Measurements from ENCODE around the gene CDRT4. TPM values are rescaled to one million over a fixed set of nuclear protein-coding genes. Genes with fewer than 3 reads are reported as not detected.

Gene CDRT4
- polyA plus RNA-seq, 1 experiment = 4.1 TPM

GRCh38 chr17:15485045-15485444, 17.6 kb upstream of the CDRT4 start:
- ChIA-PET CTCF (interaction anchor here (3.5 kb wide), 1 partner anchor 18 kb away, joined by 15 read pairs; no protein-coding TSS in a partner anchor), POLR2A (no interaction called here)
- TF ChIP-seq, protein P1, sequence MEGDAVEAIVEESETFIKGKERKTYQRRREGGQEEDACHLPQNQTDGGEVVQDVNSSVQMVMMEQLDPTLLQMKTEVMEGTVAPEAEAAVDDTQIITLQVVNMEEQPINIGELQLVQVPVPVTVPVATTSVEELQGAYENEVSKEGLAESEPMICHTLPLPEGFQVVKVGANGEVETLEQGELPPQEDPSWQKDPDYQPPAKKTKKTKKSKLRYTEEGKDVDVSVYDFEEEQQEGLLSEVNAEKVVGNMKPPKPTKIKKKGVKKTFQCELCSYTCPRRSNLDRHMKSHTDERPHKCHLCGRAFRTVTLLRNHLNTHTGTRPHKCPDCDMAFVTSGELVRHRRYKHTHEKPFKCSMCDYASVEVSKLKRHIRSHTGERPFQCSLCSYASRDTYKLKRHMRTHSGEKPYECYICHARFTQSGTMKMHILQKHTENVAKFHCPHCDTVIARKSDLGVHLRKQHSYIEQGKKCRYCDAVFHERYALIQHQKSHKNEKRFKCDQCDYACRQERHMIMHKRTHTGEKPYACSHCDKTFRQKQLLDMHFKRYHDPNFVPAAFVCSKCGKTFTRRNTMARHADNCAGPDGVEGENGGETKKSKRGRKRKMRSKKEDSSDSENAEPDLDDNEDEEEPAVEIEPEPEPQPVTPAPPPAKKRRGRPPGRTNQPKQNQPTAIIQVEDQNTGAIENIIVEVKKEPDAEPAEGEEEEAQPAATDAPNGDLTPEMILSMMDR (IDR thresholded peaks at IDR 0.05; ENCODE audit: low read depth, low read length) = no peak

GRCh38 chr17:15483431-15483830, 16.0 kb upstream of the CDRT4 start:
- TF ChIP-seq, protein P1 (IDR thresholded peaks at IDR 0.05; ENCODE audit: low read depth, low read length) = no peak
- no peak overlapping the region for H3K4me3 ChIP-seq (ENCODE audit: low read depth, low read length)
- H3K27ac ChIP-seq (ENCODE audit: low read depth, low read length) = no peak overlapping the region
- H3K9me3 ChIP-seq (ENCODE audit: control insufficient read depth, insufficient read depth, low read length) = no peaks in the 10 kb centered on the region
- CTCF ChIA-PET = interaction anchor here (3.5 kb wide), 1 partner anchor 20 kb away, joined by 15 read pairs; no protein-coding TSS in a partner anchor
- POLR2A ChIA-PET = no interaction called here
- DNase-seq (ENCODE audit: low read depth, low spot score) = no peak
- no peaks in the 10 kb centered on the region for H3K27me3 ChIP-seq (ENCODE audit: control insufficient read depth, insufficient read depth, low read length)

More at GRCh38 chr17:15485045-15485444, 17.6 kb upstream of the CDRT4 start:
- Histone ChIP-seq H3K27me3 (ENCODE audit: control insufficient read depth, insufficient read depth, low read length) (no peaks in the 10 kb centered on the region), H3K4me3 (ENCODE audit: low read depth, low read length) (no peak overlapping the region), H3K27ac (ENCODE audit: low read depth, low read length) (no peak overlapping the region), H3K9me3 (ENCODE audit: control insufficient read depth, insufficient read depth, low read length) (no peaks in the 10 kb centered on the region)
- no peak for DNase-seq (ENCODE audit: low read depth, low spot score)

GRCh38 chr17:15482476-15482875, 15.1 kb upstream of the CDRT4 start:
- no peak overlapping the region for H3K27ac ChIP-seq (ENCODE audit: low read depth, low read length)
- ChIA-PET POLR2A (no interaction called here), CTCF (interaction anchor here (3.5 kb wide), 1 partner anchor 21 kb away, joined by 15 read pairs; no protein-coding TSS in a partner anchor)
- TF ChIP-seq, protein P1 (IDR thresholded peaks at IDR 0.05; ENCODE audit: low read depth, low read length) = no peak
- H3K4me3 ChIP-seq (ENCODE audit: low read depth, low read length) = no peak overlapping the region
- DNase-seq (ENCODE audit: low read depth, low spot score) = no peak
- H3K27me3 ChIP-seq (ENCODE audit: control insufficient read depth, insufficient read depth, low read length) = no peaks in the 10 kb centered on the region
- H3K9me3 ChIP-seq (ENCODE audit: control insufficient read depth, insufficient read depth, low read length) = no peaks in the 10 kb centered on the region

GRCh38 chr17:15481481-15481880, 14.1 kb upstream of the CDRT4 start:
- no peaks in the 10 kb centered on the region for H3K9me3 ChIP-seq (ENCODE audit: control insufficient read depth, insufficient read depth, low read length)
- DNase-seq (ENCODE audit: low read depth, low spot score) = no peak
- no peak overlapping the region for H3K4me3 ChIP-seq (ENCODE audit: low read depth, low read length)
- H3K27ac ChIP-seq (ENCODE audit: low read depth, low read length) = no peak overlapping the region
- no peaks in the 10 kb centered on the region for H3K27me3 ChIP-seq (ENCODE audit: control insufficient read depth, insufficient read depth, low read length)
- POLR2A ChIA-PET = no interaction called here
- CTCF ChIA-PET = interaction anchor here (0.7 to 2.5 kb wide), 3 partner anchors 21 to 223 kb away, joined by 3 to 13 read pairs (median 4); no protein-coding TSS in a partner anchor
- TF ChIP-seq, protein P1 (IDR thresholded peaks at IDR 0.05; ENCODE audit: low read depth, low read length) = no peak

DNA sequence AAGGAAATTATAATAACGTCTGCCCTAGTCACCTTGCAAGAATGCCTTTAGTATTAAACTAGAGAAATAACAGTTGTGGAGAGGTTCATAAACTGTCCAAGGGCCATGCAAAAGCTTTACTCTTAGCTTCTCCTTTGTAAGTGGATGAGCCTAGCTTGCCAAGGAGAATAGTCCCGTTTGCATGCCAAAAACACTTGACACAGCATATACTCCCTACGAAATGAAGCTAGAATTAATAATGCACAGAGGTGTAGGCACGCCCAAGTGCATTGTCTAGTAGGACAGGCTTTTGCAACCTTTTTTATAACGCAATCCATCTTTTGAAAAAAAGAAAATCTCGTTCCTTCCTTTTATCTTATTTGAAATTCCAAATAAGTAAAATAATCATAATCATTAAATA, 12.8 kb upstream of the CDRT4 start:
- Histone ChIP-seq H3K9me3 (ENCODE audit: control insufficient read depth, insufficient read depth, low read length) (no peaks in the 10 kb centered on the region), H3K4me3 (ENCODE audit: low read depth, low read length) (no peak overlapping the region), H3K27ac (ENCODE audit: low read depth, low read length) (no peak overlapping the region), H3K27me3 (ENCODE audit: control insufficient read depth, insufficient read depth, low read length) (no peaks in the 10 kb centered on the region)
- TF ChIP-seq, protein P1 (IDR thresholded peaks at IDR 0.05; ENCODE audit: low read depth, low read length) = no peak
- ChIA-PET POLR2A (interaction anchor here (1.4 kb wide), 1 partner anchor 16 kb away, joined by 3 read pairs; no protein-coding TSS in a partner anchor), CTCF (interaction anchor here (1.4 to 2.5 kb wide), 2 partner anchors 22 to 23 kb away, joined by 3 to 13 read pairs; no protein-coding TSS in a partner anchor)
- DNase-seq (ENCODE audit: low read depth, low spot score) = no peak
